Hematopoietic multipotent progenitor cell treated with erythropoietin and hydrocortisone succinate and interleukin-3 and kit ligand, for 17 days (in vitro differentiated cells): Measurements from ENCODE around the gene DLL3.
"Not testable (repeated sequence)": the region's sequence is repeated elsewhere in the genome, so short reads cannot be mapped to it uniquely, and the experiment has no call there.

Experiments used
- DNase-seq: peaks from one replicate; pipeline ENCODE4 v3.0.0-alpha.2; 2015; ENCODE audit warnings: low spot score

DLL3 gene, protein sequence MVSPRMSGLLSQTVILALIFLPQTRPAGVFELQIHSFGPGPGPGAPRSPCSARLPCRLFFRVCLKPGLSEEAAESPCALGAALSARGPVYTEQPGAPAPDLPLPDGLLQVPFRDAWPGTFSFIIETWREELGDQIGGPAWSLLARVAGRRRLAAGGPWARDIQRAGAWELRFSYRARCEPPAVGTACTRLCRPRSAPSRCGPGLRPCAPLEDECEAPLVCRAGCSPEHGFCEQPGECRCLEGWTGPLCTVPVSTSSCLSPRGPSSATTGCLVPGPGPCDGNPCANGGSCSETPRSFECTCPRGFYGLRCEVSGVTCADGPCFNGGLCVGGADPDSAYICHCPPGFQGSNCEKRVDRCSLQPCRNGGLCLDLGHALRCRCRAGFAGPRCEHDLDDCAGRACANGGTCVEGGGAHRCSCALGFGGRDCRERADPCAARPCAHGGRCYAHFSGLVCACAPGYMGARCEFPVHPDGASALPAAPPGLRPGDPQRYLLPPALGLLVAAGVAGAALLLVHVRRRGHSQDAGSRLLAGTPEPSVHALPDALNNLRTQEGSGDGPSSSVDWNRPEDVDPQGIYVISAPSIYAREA

DNA sequence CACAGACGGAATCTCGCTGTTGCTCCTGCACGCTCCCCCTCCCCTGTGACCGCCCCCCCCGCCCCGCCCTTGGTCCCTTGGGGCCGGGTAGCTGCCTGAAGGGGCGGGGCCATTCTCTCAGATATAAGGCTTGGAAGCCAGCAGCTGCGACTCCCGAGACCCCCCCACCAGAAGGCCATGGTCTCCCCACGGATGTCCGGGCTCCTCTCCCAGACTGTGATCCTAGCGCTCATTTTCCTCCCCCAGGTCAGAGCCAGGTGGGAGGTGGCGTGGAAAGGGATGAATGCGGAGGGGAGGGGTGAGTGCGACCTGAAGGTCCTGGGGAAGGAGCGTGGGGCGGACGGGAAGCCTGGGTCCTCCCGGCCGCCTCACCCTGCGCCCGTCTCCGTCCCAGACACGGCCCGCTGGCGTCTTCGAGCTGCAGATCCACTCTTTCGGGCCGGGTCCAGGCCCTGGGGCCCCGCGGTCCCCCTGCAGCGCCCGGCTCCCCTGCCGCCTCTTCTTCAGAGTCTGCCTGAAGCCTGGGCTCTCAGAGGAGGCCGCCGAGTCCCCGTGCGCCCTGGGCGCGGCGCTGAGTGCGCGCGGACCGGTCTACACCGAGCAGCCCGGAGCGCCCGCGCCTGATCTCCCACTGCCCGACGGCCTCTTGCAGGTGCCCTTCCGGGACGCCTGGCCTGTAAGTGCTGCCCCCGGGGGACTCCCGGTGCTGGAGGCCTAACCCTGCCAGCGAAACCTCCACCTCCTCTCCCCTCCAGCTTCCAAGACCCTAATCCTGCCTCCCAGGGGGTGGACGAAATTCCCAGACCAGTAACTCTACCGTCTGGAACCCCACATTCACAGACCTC, at the start of gene DLL3:
Gene DLL3 (plus strand): TSS at position 150 of the 845 bp plus-strand sequence. CDS start 28 bp downstream, at position 178.
- DNase-seq = no peak

DNA sequence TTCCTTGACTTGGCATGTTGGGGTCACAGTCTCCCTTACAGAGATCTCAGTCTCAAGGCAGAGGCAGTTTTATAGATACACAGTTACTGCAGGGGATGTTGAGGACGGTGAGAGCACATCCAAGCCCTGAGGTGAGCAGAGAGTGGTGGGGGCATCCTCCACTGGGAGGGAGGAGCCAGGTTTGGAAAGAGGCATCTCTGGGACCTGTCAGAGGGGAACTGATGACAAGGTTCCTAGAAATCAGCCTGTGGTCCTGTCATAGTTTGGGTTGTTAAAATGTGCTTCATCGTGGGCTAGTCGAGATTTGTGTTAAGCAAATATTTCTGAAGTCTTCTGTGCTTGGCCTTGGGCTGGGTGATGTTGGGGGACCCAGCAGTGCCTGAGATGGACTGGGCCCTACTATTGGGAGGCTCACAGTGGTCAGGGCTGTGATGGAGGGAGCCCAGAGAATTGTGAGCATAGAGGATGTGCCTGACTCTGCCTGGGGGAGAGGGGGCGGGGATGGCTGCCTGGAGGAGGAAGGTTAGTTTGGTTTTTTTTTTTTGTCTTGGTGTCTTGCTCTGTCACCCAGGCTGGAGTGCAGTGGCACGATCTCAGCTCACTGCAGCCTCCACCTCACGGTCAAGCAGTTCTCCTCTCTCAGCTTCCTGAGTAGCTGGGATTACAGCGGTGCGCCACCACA, 49.5 kb upstream of the DLL3 start:
- no peak for DNase-seq

- not testable (repeated sequence) for DNase-seq
Observed at GRCh38 chr19:39451257-39451656, 47.5 kb upstream of the DLL3 start.

DNA sequence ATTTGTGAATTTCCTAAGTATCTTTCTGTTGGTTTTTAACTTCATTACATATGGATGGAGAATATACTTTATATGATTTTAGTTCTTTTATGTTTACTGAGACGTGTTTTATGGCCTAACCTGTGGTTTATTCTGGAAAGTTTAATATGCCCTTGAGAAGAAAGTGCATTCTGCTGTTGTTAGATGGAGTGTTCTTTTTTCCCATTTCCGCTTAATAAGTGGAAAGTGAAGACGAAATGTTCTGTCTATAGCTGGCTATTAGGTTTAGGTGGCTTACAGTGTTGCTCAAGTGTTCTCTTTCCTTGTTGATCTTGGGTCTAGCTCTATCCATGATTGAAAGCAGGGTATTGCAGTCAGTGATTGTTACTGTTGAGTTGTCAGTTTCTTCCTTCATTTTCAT, 35.3 kb upstream of the DLL3 start:
- DNase-seq = no peak

DNA sequence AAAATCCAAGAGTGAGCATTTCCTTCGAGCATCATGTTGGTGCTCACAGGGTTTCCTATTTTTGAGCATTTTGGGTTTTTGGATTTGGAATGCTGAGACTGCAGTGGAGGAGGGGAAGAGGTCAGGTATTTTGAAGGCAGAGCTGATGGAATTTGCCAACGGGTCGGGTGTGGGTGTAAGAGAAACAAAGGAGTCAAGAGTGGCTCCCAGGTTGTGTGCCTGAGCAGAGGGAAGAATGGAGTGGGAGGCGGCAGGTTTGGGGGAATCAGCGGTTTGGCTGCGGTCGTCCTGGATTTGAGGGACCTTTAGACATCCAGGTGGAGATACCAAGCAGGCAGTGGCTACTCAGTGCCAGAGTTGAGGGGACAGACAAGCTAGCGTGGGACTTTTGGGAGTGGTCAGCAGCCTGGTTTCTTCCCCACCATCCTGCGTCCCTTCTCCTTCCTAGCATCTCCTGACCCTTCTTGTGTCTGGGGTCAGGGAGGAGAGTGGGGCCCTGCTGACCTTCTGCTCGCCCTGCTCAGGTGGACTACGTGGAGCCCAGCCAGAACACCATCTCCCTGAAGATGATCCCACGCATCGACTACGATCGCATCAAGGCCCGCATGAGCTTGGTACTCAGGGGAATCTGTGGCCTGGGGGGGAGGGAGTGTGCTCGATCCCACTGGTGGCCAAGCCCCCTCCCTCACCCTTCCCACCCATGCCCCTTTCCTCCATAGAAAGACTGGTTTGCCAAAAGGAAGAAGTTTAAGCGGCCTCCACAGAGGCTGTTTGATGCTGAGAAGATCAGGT, 32.6 kb upstream of the DLL3 start:
- DNase-seq = no peak

DNA sequence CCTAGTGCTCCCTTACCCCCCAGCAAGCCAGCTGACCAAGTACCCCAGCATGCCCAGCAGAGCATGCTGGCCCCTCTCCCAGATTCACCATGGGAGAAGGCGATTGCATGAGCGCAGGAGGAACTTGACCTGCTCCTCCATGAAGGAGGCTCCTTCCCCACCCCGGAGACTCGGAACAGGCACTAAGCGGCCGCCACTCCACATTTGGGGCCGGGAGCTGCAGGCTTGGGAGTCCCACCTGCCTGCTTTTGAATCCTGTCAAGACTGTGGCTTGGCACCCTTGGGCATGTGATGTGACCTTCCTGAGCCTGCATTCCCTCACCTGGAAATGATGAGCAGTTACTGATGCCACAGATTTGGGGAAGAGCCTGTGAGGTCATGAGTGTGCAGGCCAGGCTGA, 30.8 kb upstream of the DLL3 start:
- no peak for DNase-seq

DNA sequence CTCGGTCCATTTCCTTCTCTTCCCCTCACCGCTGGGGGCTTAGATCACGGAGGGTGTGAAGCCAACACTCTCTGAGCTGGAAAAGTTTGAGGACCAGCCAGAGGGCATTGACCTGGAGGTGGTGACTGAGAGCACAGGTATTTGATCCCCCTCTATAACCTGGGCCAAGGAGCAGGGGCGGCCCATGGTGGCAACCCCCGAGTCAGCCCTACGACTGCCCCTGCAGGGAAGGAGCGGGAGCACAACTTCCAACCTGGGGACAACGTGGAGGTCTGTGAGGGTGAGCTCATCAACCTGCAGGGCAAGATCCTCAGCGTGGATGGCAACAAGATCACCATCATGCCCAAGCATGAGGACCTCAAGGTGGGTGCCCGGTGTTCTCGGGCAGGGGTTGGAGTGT, 29.7 kb upstream of the DLL3 start:
- no peak for DNase-seq

DNA sequence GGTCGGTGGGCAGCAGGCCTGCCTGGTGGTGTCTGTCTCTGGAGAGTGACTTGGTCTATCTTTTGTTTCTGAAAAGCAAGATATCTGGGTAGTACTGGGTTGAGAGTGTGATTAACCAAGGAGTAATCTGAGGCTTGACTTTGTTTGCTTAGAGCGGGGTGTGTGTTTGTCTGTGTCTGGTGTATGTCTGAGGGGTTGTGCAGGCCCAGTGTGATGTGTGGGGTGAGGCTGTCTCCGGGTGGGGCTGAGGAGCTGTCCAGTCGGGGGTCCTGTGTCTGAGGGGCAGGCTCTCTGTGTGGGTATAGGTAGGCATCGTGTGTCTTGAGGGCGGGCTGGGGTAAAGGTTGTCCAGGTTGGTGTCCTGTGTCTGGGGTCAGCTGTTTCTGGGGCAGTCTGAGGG, 29.2 kb upstream of the DLL3 start:
- no peak for DNase-seq

GRCh38 chr19:39470724-39471339, 27.9 kb upstream of the DLL3 start:
- DNase-seq = no peak

GRCh38 chr19:39471756-39472536, 26.8 kb upstream of the DLL3 start:
- no peak for DNase-seq

DNA sequence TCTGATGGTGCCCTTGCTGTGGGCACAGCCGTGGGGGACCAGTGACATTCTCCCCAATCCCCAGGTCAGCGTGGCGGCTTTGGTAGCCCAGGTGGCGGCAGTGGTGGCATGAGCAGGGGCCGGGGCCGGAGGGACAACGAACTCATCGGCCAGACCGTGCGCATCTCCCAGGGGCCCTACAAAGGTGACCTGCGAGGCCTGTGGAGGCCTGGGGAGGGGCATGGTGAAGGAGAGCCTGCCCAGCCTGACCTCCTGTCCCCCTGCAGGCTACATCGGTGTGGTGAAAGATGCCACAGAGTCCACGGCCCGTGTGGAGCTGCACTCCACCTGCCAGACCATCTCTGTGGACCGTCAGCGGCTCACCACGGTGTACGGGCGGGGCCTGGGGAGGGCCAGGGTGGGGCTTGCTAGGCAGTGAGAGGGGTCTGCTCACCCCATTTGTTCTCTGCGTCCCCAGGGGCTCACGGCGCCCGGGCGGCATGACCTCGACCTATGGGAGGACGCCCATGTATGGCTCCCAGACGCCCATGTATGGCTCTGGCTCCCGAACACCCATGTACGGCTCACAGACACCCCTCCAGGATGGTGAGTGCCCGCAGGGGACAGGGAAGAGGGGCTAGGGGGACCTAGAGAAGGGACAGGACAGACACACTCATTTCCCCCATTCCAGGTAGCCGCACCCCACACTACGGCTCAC, 25.9 kb upstream of the DLL3 start:
- no peak for DNase-seq

GRCh38 chr19:39473443-39473960, 25.2 kb upstream of the DLL3 start:
- no peak for DNase-seq

DNA sequence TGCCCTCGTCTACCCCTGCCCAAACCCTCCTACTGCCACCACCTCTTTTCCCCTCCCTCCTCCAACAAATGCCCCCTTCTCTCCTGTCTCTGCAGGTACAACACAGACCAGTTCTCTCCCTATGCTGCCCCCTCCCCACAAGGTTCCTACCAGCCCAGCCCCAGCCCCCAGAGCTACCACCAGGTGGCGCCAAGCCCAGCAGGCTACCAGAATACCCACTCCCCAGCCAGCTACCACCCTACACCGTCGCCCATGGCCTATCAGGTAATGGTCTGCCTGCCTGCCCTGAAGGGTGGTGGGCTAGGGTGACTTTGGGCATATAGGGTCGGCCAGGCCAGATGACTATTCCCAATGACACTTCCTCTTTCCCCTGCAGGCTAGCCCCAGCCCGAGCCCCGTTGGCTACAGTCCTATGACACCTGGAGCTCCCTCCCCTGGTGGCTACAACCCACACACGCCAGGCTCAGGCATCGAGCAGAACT, 24.6 kb upstream of the DLL3 start:
- DNase-seq = peak; percentile 56

DNA sequence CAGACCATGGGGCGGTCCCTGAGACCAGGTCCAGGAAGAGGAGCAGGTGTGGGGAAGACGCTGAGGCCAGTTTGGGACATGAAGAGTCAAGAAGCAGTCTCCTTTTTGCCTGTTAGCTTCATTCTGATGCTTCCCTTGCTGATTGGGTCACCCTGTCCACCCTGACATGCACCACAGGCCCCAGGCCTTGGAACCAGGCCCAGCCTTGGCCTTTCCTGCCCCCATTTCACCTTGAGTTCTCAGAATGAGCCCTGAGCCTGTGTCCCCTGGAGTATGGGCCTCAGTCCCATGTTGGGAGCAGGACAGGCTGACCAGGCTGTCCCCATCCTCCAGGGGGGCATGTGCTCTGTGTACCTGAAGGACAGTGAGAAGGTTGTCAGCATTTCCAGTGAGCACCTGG, 23.0 kb upstream of the DLL3 start:
- DNase-seq = no peak

DNA sequence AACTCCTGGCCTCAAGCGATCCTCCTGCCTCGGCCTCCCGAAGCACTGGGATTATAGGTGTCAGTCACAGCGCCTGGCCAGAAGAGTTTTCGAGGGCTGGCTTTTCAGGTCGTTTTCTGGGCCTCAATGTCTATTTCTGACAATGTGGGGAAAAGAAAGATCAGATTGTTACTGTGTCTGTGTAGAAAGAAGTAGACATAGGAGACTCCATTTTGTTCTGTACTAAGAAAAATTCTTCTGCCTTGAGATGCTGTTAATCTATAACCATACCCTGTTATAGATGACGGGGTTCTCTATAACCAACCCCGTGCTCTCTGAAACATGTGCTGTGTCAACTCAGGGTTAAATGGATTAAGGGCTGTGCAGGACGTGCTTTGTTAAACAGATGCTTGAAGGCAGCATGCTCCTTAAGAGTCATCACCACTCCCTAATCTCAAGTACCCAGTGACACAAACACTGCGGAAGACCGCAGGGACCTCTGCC, 19.4 kb upstream of the DLL3 start:
- DNase-seq = not testable (repeated sequence)

- no peak for DNase-seq
Observed at GRCh38 chr19:39479916-39480315, 18.8 kb upstream of the DLL3 start.

GRCh38 chr19:39480337-39481228, 18.2 kb upstream of the DLL3 start, which contains the start of gene TIMM50:
TSS of gene TIMM50 (plus strand) at chr19:39480838. CDS start at chr19:39480854, 16 bp downstream.
- peak; percentile 94 for DNase-seq

GRCh38 chr19:39481229-39481545, 17.6 kb upstream of the DLL3 start:
- no peak for DNase-seq
